Fibroblast of peridontal ligament (primary cell): ENCODE data around the gene TUBB3.
A peak's percentile ranks its signal among the peaks of the same experiment; 100 is the strongest.
"Not testable (repeated sequence)": the region's sequence is repeated elsewhere in the genome, so short reads cannot be mapped to it uniquely, and the experiment has no call there.

Experiments
- DNase-seq: peaks from one replicate; pipeline ENCODE4 v3.0.0-alpha.2; 2010; ENCODE audit errors: extremely low read depth

The TUBB3 gene

GRCh38 chr16:89918453-89919347, 4.4 kb upstream of the TUBB3 start, which contains the start of gene MC1R:
Gene MC1R (plus strand): TSS chr16:89918862. CDS start chr16:89919259, 397 bp downstream.
- DNase-seq = peak; percentile 33

GRCh38 chr16:89919535-89920406, 3.4 kb upstream of the TUBB3 start:
- no peak for DNase-seq

DNA sequence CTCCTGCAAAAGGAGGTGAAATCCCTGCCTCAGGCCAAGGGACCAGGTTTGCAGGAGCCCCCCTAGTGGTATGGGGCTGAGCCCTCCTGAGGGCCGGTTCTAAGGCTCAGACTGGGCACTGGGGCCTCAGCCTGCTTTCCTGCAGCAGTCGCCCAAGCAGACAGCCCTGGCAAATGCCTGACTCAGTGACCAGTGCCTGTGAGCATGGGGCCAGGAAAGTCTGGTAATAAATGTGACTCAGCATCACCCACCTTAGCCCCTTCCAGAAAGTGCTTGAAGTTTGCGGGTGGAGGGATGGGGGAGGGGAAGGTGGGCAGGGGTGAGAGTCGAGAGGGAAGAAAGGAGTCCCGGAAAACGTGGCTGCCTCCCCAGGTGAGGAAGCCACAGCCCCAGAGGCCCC, 2.4 kb upstream of the TUBB3 start:
- no peak for DNase-seq

GRCh38 chr16:89921131-89921701, 1.9 kb upstream of the TUBB3 start:
- DNase-seq = no peak

DNA sequence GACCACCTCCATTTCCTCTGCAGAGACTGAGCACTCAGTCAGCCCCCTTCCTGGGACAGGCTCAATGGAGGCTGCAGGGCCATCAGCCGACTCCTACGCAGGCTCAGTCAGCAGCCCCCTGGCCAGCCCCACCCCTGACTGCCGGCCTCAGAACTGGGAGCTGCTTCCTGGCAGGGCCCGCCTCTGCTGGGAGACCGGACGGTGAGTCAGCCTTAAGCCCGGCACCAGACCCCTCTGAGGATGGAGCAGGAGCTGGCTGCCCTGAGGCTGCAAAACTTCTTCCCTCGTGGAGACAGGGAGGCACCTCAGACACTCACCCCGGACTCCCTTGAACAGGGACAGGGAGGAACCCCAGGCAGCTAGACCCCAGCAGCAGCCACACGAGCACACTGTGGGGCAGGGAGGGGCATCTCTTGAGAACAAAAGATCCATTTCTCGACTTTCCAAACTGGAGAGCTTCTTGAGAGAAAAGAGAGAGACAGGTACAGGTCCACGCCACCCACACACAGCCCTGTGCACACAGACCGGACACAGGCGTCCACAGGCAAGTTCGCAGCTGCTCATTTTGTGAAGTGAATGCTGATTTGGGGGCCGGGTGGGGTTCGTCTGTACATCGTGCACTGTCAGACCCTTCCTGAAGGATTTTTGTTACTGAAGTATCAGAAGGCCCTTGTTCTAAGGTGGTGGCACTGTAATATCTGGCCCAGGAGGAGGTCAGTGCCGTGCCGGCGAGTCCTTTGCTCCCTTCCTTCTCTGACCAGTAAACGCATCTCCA, 1.3 kb upstream of the TUBB3 start:
- DNase-seq = peak; percentile 89

DNA sequence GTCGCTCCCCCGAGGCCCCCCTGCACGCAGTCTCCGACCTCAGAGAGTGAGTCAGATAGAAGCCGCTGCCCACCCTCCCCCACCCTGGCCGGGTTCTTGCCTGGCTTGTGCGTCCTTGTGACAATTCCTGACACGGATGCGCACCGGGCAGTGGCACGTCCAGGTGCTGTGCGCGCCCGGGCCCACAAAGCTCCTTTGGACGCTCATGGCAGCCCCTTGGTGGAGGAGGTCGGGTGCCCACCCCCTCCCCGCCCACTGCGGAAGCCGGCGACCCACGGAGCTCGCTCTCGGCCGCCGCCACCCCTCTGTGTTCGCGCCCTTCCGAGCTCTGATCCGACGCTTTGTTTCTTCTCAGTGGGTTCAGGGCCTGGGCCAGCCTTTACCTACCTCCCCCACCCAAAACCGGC, 662 bp upstream of the TUBB3 start:
- DNase-seq = peak; percentile 90

DNA sequence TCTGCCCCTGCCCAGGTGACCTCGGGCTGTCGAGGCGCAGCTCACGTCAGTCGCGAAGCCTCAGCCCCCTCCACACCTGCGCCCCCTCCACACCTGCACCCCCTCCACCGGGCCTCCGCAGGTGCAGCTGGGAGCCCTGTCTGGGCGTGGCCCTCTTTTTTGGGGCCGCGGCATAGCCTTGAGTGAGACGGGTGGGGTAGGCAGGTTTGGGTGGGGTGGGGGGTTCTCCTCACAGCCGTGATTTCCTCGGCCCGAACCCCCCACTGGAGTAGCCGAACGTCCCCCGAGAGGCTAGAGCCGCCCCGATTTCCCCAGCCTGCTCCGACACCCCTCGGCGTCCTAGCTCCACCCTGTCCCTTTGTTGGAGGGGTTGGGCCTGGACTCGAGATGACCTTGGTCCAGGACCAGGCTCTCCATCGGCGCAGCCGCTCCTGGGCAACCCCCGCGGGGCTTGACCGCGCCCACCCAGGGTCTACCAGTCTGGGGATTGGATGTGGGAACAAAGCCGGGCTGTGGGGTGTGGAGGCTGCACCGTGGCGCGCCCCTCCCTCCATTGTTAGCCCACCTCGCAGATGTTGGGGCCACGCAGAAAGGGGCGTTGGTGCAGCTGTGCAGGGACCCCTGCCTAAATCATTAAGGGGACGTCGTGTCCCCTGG, 626 bp downstream of the TUBB3 start:
- DNase-seq = no peak

- peak; percentile 48 for DNase-seq
Measured at GRCh38 chr16:89924297-89924924, 1.3 kb downstream of the TUBB3 start.

DNA sequence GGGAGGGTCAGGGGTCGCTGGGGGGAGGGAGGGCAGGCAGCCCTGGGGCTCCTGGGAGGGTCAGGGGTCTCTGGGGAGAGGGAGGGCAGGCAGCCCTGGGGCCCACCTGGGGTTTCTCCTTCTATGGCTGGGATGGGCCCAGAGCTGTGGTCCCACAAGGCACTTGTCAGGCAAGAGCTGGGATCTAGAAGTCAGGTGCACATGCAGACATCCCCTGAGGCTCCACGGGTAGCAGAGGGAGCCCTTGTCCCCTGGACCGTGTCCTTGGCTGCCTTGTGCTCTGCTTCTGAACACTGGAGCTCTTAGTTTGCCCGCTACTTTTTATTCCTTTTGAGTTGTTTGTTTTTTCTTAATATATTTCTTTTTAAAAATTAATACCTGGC, 1.8 kb downstream of the TUBB3 start:
- DNase-seq = no peak

- DNase-seq = no peak
Measured at GRCh38 chr16:89925596-89926079, 2.5 kb downstream of the TUBB3 start.

- DNase-seq = no peak
Measured at GRCh38 chr16:89931305-89931896, 8.3 kb downstream of the TUBB3 start.

GRCh38 chr16:89931964-89932363, 8.8 kb downstream of the TUBB3 start:
- DNase-seq = no peak

GRCh38 chr16:89934019-89934418, 10.9 kb downstream of the TUBB3 start:
- DNase-seq = not testable (repeated sequence)

- no peak for DNase-seq
Measured at GRCh38 chr16:89934611-89935553, 11.7 kb downstream of the TUBB3 start.

DNA sequence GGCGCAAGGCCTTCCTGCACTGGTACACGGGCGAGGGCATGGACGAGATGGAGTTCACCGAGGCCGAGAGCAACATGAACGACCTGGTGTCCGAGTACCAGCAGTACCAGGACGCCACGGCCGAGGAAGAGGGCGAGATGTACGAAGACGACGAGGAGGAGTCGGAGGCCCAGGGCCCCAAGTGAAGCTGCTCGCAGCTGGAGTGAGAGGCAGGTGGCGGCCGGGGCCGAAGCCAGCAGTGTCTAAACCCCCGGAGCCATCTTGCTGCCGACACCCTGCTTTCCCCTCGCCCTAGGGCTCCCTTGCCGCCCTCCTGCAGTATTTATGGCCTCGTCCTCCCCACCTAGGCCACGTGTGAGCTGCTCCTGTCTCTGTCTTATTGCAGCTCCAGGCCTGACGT, 12.5 kb downstream of the TUBB3 start:
- DNase-seq = not testable (repeated sequence)

- no peak for DNase-seq
Measured at GRCh38 chr16:89936034-89936433, 12.9 kb downstream of the TUBB3 start.

DNA sequence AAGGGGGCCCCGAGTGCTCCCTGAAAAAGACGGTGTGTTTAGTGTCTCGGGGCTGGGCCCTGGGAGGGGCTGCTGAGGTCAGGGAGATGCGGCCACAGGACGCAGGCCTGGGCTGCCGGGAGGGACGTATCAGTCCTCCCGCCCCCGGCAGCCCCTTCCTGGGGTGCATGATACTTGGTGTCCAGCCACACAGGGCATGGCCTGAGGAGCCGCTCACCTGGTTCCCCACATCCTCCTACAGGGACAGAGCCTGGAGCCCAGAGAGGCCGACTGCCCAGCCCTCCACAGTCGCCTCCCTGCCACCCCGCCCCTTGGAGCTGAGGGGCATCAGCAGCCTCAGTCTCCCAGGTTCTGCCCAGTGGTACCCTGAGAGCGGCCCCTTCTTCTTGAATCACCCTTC, 13.4 kb downstream of the TUBB3 start:
- DNase-seq = no peak

GRCh38 chr16:89936981-89937380, 13.8 kb downstream of the TUBB3 start:
- DNase-seq = no peak
